Uterus (tissue), 2 donors: Measurements from ENCODE around the gene ZNF70.

Source experiments
- CTCF ChIP-seq, 4 experiments: fragments of 200-600 bp in 2 of 4; fragments of 450-650 bp in 2 of 4; sonication (generic) in 2 of 4; IDR thresholded peaks; one replicate each; pipeline ENCODE4 v1.5.1; 2016 to 2019; ENCODE audit warnings: antibody characterized with exemption in 4 of 4, mild to moderate bottlenecking in 2 of 4, moderate library complexity in 1 of 4
- POLR2A ChIP-seq, 2 donors: fragments of 450-650 bp; IDR thresholded peaks; one replicate each; pipeline ENCODE4 v1.6.1; 2016; ENCODE audit warnings: antibody characterized with exemption in 2 of 2, mild to moderate bottlenecking in 1 of 2, moderate library complexity in 1 of 2

DNA sequence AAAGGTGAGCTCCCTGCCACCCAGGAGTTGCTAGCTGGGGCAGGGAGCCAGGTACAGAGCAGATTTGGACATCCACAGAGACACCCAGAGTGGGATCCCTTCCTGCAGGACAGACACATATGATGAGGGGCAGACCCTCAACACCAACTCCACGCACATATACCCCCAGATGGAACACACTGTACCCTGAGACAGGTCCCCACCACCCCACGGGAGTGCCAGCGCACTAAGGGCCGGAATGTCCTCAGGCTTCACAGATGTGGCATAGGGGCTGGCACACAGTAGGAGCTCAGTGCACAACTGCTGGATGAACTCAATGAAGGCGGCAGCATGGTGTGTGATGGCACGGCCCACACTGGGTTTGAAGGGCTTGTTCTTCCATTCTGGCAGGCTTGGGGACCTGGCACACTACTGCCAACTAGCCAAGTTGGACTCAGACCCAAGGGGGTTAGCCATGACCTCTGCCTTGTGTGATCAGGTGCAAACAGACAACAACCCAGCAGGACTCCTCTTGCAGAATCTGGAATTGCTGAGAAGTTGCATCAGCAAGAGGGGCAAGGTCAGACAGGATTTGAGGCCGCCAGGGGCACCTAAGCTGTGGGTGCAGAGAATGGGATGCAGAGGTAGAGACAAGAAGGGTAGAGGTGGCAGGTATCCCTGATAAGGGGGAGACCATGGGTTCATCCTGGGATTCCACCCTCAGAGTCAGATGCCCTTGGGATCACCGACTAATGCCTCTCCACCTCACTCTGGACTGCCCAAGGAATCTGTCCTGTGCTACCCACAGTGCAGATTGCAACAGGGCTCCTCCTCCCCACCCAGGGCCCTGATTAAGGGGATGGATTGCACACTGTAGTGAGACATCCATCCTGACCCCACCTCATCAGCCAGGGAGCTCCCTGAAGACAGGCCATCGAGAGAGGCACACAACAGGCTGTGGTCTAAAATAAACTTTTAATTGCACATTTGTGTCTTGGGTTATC lies 14.3 kb upstream of the ZNF70 start:
- TF ChIP-seq CTCF (IDR thresholded peaks at IDR 0.05) (no peak), POLR2A (IDR thresholded peaks at IDR 0.05) (no peak)
